ENCODE data around the gene MRAS.
"Not testable (repeated sequence)": the region's sequence is repeated elsewhere in the genome, so short reads cannot be mapped to it uniquely, and the experiment has no call there.

MRAS gene

GRCh38 chr3:138426211-138426610 is 77.8 kb downstream of the MRAS start:
- no peak for DNase-seq

GRCh38 chr3:138426754-138427153 is 78.4 kb downstream of the MRAS start:
- DNase-seq, result not testable (repeated sequence)

GRCh38 chr3:138429665-138430064 is 81.3 kb downstream of the MRAS start:
- DNase-seq, result no peak

GRCh38 chr3:138432576-138433240 is 84.3 kb downstream of the MRAS start:
- DNase-seq, result peak; percentile 60

GRCh38 chr3:138433892-138434275 is 85.5 kb downstream of the MRAS start:
- DNase-seq, result peak; percentile 49

- peak; percentile 71 for DNase-seq
These were observed 86.0 kb downstream of the MRAS start, which contains the start of gene ESYT3 for GRCh38 chr3:138434276-138434874. Gene ESYT3 (plus strand): TSS chr3:138434616. CDS start chr3:138434799, 183 bp downstream.

- peak; percentile 59 for DNase-seq
These were observed 86.7 kb downstream of the MRAS start for GRCh38 chr3:138434875-138435772.

GRCh38 chr3:138435840-138436239 is 87.5 kb downstream of the MRAS start:
- no peak for DNase-seq

GRCh38 chr3:138437281-138437680 is 88.9 kb downstream of the MRAS start:
- no peak for DNase-seq

GRCh38 chr3:138438896-138439295 is 90.5 kb downstream of the MRAS start:
- DNase-seq, result no peak

GRCh38 chr3:138439646-138440045 is 91.3 kb downstream of the MRAS start:
- no peak for DNase-seq

GRCh38 chr3:138440121-138440521 is 91.7 kb downstream of the MRAS start:
- no peak for DNase-seq

GRCh38 chr3:138440596-138440995 is 92.2 kb downstream of the MRAS start:
- DNase-seq, result no peak

- peak; percentile 49 for DNase-seq
These were observed 92.9 kb downstream of the MRAS start for GRCh38 chr3:138441256-138441655.

GRCh38 chr3:138441742-138442141 is 93.4 kb downstream of the MRAS start:
- DNase-seq, result no peak

- DNase-seq, result no peak
These were observed 94.1 kb downstream of the MRAS start for GRCh38 chr3:138442433-138442832.

GRCh38 chr3:138443091-138443490 is 94.7 kb downstream of the MRAS start:
- DNase-seq, result peak; percentile 10

- peak; percentile 44 for DNase-seq
These were observed 95.4 kb downstream of the MRAS start for GRCh38 chr3:138443521-138444503.

- DNase-seq, result peak; percentile 28
These were observed 96.9 kb downstream of the MRAS start for GRCh38 chr3:138445236-138445635.

GRCh38 chr3:138445654-138446053 is 97.3 kb downstream of the MRAS start:
- no peak for DNase-seq

GRCh38 chr3:138448631-138449030 is 100.3 kb downstream of the MRAS start:
- no peak for DNase-seq

- DNase-seq, result no peak
These were observed 101.1 kb downstream of the MRAS start for GRCh38 chr3:138449490-138449889.

Data from activated effector memory CD4-positive, alpha-beta T cell treated with anti-CD3 and anti-CD28 coated beads, Interleukin-2, amount 50 U/mL, for 16 hours (primary cell).